ENCODE results near the gene CFL1.

CFL1 gene

DNA sequence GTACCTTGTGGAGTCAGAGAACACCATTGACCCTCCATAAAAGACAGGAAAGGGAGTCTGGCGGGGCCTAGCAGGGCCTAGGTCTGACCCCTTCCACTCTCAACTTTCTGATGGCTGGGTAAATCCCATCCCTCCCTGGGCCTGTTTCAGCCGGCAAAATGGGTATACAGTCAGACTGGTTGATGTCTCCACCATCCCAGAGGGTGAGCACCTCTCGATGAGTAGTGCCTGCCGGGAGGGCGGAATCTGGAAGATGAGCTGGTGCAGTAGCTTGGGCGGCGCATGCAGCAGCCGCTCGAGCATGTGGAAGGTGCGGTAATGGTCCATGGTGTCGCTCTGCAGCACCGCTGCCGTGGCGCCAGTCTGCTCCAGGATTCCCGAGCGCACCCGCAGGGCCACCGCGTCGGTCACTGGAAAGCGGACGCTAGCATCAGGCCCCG is 29.8 kb upstream of the CFL1 start:
- DNase-seq, result no peak

DNA sequence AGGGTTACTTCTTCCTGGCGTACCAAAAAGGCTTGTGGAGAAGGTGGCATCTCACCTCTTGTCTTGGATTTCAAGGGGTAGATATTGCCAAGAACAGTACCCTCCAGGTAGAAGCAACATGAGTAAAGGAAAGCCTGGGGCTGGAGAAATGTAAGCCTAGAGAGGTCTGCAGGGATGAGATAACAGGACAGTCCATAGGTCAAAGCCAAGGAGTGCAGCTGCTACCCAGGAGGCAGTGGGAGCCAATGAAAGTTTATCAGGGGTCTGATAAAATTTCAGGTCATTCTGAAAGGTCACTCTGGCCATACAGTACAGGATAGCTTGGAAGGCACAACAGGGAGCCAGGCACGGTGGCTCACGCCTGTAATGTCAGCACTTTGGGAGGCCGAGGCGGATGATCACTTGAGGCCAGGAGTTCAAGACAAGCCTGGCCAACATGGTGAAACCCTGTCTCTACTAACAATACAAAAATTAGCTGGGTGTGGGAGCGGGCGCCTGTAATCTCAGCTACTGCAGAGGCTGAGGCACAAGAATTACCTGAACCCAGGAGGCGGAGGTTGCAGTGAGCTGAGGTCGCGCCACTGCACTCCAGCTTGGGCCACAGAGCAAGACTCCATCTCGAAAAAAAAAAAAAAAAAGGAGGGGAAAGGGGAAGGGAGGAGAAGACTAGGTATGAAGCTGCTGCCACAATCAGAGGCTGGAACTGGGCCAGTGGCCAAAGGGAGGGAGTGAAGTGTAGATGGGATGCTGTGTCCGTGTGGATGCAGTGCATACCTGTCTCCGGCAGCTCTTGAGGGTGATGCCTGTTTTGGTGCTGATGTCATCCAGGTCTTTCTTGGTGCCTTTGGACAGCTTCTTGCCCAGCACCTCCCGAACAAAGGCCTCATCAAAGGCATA is 29.1 kb upstream of the CFL1 start:
- no peak for DNase-seq

DNA sequence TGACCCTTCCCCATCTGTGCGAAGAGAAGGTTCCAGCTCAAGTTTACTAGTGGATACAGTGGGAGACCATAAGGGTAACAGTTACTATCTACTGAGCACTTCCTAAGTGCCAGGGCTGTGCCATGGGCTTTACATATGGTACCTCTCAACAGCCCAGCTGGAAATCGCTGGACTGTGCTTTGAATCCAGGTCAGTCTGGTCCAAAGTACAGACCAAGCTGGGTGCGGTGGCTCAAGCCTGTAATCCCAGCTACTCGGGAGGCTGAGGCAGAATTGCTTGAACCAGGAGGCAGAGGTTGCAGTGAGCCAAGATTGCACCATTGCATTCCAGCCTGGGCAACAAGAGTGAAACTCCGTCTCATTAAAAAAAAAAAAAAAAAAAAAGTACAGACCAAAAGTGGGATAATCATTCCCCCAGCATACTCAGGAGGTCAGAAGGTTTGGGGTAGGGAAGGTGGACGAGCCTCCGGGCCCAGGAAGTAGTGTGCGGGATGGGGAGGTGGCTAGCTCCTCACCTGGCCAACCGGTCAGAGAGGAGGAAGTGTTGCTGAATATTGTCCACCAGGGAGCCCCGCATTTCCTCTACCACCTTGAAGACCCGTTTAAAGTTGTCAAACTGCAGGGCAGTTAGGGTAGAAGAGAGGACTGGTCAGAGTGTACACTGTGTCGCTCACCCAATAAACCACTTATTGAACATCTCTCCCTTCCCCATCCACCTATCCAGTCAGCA is 28.0 kb upstream of the CFL1 start:
- DNase-seq, result no peak

DNA sequence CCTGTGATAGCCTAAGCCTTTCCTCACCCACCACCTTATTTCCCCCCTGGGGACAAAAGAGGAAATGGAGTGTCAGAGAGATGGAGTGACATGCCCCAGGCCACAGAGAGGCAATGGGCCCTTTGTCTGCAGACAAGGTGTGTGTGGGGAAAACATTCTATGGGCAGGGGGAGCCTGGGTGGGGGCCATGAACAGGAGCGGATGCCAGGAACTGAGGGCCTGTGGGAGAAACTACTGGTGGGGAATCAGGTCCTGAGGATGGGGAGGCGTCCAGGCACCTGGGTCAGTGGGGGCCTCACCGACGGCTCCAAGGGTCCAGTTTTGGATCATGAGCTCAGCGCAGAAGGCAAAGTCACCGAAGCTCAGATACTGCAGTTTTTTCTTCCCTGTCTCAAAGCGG is 27.3 kb upstream of the CFL1 start:
- no peak for DNase-seq

DNA sequence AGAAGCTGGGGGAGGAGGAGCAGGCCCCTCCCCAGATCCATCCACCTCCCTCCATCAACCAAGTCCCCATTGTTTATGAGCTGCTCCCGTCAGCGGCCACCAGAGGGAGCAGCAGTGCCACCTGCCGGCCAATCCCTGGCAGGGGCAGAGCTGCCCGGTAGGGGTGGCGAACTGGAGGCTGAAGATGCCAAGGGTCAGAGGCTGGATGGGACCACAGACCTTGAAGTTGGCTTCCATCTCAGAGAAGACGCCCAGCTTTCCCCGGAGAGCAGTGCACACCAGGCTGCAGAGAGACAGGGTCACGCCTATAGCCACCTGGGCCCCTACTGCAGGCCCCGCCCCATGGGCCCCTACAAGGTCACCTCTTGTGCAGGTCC is 26.7 kb upstream of the CFL1 start:
- peak; percentile 80 to 85 for DNase-seq

DNA sequence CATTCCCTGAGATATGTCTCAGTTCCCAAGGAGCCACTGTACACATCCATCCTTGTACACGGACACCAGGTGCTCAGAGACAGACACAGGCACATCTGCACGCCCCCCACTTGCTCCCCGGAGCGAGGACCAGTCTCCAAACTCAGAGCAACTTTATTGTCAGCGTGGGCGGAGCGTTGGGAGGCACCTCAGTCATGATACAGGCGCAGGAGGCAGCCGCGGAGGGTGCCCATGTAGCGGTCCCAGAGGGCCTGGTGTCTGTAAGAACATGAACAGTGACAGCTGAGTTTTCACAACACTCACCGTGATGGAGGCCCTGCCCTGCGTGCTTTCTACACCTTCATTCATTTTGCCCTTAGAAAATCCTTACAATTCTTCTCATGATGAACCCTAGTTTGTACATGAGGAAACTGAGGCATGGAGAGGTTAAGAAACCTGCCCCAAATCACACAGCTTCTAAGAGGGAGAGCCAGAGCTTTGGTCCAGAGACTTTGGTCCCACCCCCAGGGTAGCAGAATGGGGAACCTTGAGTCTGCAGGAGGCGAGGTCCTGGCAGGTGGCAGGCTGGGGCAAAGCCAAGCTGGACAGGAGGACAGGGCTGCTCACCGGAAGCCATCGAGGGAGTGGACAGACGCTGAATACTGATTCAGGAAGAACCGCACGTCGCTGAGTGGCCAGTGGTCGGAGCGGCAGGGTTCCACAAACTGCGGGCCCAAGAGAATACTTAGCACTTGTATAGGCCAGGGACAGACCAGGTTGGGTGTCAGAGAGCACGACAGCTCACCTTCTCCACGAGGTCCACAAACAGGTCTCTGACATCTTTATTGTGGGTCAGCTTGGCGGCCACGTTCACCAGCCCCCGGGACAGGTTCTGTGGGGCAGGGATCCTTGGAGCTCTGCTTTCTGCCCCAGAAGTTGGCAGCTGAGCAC is 26.1 kb upstream of the CFL1 start:
- DNase-seq, result no peak

DNA sequence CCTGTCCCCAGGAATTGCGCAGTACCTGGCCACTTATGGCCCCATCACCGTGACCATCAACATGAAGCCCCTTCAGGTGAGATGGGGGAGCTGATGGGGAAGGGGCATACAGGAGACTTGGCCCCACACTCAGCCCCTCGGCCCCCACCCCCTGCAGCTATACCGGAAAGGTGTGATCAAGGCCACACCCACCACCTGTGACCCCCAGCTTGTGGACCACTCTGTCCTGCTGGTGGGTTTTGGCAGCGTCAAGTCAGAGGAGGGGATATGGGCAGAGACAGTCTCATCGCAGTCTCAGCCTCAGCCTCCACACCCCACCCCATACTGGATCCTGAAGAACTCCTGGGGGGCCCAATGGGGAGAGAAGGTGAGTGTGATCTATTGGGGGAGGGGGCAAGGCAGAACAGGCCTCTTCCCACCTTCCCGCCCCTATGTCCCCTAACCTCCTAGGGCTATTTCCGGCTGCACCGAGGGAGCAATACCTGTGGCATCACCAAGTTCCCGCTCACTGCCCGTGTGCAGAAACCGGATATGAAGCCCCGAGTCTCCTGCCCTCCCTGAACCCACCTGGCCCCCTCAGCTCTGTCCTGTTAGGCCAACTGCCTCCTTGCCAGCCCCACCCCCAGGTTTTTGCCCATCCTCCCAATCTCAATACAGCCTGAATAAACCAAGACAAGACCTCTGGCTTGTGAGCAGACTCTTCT is 25.2 kb upstream of the CFL1 start:
- no peak for DNase-seq

DNA sequence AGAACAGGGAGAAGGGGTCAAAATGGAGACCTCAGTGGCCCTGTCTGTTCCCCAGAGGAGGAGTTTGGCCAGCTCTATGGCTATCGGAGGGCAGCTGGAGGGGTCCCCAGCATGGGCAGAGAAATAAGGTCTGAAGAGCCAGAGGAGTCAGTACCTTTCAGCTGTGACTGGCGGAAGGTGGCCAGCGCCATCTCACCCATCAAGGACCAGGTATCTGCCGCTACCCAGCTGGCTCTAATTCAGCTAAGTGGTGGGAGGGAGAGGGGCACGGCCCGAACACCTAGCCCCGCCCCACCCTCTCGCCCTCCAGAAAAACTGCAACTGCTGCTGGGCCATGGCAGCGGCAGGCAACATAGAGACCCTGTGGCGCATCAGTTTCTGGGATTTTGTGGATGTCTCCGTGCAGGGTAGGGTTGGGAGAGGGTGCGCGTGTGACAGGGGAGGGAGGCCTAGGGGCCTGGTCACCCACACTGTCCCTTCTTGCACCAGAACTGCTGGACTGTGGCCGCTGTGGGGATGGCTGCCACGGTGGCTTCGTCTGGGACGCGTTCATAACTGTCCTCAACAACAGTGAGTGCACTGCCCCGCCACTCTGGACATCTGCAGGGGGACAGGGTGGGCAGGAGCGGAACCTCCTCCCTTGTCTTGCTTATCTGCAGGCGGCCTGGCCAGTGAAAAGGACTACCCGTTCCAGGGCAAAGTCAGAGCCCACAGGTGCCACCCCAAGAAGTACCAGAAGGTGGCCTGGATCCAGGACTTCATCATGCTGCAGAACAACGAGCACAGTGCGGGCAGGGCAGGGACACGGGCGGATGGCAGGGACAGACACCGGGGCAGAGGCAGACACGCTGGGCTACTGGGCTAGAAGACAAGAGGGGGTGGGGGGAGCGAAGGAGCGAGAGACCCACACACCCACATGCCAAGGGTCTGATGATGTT is 24.4 kb upstream of the CFL1 start:
- DNase-seq, result no peak

DNA sequence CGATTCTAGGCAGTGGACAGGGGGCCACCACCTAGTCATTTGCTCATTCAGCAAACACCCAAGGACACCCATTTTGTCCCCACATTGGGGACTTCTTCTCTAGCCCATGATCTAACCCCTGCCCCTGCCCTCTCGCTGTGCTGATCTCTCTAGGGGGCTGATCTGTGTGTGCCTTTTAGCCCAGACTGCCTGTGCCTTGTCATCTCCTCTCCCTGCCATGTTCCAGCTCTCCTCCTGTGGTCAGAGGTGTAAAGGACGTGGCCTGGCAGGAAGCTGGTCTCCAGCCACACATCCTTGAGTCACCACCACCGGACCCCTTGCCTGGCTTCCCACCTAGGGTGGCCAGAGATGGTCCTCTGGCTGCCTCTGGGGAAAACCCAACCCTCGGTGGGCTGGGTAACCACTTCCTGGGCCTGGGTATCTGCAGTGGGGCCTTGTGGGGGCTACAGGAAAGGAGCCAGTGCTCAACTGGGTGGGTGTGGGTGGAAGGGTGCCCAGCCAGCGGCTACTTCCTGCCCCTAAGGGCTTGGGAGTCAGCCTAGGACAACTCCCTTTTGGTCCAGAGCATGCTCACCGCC is 23.0 kb upstream of the CFL1 start:
- no peak for DNase-seq

DNA sequence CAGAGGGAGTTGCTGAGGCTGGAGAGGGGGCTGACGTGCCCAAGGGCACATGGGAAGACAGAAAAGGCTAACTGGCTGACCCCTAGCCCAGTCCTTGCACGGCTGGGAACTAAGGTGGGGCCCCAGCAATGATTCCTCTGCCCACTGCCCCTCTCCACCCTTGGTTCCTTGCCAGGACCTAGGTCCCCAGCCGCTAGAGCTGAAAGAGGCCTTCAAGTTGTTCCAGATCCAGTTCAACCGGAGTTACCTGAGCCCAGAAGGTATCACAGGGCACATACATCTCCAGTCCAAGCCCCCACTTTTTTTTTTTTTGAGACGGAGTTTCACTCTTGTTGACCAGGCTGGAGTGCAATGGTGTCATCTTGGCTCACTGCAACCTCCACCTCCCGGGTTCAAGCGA is 22.0 kb upstream of the CFL1 start:
- DNase-seq, result no peak

DNA sequence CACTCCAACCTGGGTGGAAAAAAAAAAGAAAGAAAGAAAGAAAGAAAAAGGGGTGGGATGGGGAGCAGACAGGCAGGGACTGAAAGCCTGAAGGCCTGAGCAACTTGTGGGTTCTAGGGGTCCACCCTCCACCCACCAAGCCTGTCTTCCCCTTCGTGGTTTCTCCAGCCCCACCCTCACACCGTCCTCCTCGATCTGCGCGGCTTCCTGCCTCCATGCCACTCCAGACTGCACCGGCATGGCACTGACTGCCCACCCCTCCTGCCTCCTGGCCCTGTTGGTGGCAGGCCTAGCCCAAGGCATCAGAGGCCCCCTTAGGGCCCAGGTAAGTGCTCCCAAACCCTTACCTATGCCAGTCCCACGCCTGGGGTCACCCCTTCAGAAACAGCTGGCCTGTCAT is 21.6 kb upstream of the CFL1 start, which contains the start of gene CTSW:
Gene CTSW (plus strand): TSS at position 221 of the 400 bp plus-strand sequence. CDS start 18 bp downstream, at position 239.
- DNase-seq, result no peak

DNA sequence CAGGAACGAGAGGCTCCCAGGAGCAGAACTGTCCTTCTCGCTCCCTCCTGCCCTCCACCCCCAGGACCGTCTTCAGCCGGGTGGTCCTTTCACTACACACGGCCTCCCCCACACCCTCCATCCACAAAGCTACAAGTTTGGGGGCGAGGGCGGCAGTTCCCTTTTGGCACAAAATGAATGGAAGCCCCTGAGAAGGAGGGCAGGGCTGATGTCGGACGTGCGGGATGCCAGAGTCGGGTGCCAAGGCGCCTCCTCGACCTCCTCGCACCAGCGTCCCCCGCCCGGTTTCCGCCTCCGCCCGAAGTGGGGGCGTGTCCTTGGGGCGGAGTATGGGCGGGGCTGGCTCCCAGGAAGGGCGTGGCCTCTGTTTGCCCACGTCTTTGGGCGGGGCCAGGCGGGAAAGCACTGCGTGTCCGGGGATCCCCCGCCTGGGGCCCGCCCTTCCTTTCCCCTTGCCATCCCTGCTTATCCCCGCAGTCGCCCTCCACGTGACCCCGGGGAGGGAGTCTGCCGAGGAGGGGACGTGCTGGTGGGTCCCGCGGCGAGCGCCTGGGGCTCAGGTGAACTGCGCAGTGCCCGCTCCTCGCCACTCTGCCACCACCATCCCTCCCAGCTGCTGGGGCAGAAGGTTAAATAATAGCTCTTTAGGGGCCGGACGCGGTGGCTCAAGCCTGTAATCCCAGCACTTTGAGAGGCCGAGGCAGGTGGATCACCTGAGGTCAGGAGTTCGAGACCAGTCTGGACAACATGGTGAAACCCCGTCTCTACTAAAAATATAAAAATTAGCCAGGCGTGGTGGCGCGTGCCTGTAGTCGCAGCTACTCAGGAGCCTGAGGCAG is 15.6 kb upstream of the CFL1 start:
- peak; percentile 98 to 99 for DNase-seq

DNA sequence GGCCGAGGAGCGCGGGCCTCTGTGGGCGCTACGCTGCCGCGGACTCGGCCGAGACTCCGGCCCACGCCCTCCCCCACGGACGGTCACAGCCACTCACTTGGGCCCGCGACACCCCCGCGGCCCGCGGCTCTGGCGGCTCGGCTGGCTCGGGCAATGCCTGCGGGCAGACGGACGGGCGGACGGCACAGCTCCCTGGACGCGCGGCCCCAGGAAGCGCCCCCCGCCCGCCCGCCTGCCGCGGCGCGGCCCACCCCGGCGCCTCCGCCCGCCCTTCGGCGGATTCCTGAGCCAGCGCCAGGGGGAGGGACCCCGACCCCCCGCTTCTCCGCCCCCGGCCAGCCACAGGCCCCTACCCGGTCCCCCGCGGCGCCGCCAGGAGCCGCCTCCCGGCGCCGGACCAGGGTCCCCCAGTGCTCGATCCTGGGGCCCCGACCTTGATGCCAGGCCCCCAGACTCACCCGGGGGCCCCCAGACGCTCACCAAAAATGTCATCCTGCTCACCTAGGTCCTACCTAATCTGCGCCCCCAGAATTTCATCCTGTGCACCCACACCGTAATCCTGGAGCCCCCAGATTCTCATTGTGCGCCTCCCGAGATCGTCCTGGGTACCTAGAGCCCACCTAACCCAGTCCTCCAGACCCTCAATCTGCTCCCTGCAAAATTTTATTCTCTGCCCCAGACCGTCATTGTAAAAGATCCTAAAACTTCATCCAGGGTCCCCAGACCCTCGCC is 14.8 kb upstream of the CFL1 start, which contains the start of gene EFEMP2:
Gene EFEMP2 (minus strand): TSS at position 215 of the 732 bp plus-strand sequence. CDS start 446 bp downstream, outside the sequence.
- DNase-seq, result no peak

DNA sequence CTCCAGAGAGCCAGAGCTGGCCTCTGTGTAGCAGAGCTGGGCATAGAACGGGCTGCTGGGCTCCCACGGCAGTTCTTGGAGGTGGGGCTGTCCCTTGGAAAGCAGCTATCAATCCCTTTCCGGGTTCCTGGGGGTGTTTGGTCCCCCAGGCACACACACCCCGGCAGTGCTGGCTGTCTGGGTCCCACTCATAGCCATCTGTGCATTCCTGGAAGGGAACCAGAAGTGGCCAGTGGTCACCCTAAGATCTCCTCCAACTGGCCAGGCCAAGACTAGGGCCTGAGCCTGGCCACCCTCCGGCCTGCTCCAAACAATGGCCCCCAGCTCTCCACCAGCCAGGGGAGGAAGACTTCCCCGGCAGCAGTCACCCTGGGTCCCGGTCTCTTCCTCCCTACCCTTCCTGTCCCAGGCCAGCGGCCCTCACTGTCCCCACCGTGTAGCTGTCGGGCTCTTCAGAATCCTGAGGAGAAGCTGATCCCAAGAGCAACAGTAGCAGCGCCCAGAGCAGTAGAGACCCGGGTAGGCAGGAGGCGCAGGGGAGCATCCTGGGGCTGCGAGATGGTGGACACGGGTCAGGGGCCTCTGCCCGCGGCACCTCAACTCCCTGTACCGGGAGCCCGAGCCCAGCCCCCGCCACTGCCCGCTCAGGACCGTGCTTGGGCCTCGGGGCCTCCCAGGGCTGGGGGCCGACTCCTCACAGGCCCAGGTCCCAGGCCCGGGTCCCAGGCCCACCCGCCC is 14.0 kb upstream of the CFL1 start:
- no peak for DNase-seq

DNA sequence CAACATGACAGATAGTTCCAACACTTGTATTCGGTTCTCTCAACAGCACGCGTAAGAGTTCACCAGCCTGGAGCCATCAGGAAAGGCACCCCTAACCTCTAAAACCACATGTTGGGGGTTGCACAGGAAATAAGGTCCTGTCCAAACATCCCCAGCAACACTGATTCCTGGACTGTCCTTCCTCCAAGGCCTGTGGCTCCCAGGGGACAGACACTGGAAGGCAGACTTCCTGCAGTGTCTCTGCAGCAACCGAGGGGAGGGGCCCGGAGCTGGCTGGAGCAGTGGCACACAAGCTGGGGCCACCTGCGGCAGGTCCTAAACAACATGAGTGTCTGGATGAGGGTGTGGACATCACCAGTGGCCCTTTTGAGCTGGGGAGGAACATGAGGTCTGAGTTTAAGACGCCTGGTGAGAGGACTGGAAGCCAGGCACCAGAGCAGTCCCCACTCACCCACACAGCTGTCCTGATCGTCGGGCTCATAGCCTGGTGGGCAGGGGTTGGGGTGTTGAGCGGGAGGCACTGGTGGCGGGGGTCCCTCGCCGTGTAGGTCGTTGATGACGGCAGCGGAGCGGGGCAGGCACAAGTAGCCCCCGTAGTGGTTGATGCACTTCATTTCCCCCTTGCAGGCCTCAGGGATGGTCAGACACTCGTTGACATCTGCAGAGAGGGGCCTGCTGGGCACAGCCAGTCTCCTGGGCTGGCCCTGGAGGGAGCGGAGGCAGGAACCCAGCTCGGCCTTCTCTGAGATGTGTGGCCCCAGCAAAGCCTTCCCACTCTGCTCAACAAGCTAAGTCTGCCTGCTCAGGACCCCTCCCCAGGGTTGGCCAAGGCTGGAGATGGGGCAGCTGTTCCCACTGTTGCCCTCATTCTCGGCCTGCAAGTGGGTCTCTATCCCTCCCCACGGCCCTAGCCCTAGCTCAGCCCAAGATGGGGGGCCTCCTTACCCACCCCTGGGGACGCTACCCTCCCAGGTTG is 13.0 kb upstream of the CFL1 start:
- no peak for DNase-seq

DNA sequence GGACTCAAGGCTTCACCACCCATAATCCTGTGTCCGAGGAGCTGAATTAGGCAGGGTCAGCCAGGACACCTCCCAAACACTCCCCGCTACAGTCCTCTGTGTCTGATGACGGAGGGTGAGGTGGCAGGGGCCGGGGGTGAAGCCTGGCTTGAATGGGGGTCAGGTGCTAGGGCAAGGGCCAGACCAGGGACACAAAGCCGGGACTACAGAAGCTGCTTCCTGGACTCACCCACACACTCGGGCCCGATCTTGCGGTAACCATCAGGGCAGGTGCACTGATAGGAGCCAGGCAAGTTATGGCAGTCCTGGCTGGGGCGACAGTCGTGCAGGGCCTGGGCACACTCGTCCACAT is 12.3 kb upstream of the CFL1 start:
- no peak for DNase-seq
